HG03460 (cell line): ENCODE measurements around the gene STAM.
"Not testable (repeated sequence)": the region's sequence is repeated elsewhere in the genome, so short reads cannot be mapped to it uniquely, and the experiment has no call there.

ENCODE experiments used
- ATAC-seq: cut with Tn5 transposase; IDR thresholded peaks from one replicate; pipeline ENCODE4 v1.9.1; 2021; ENCODE audit not compliant: unreplicated experiment

STAM gene

DNA sequence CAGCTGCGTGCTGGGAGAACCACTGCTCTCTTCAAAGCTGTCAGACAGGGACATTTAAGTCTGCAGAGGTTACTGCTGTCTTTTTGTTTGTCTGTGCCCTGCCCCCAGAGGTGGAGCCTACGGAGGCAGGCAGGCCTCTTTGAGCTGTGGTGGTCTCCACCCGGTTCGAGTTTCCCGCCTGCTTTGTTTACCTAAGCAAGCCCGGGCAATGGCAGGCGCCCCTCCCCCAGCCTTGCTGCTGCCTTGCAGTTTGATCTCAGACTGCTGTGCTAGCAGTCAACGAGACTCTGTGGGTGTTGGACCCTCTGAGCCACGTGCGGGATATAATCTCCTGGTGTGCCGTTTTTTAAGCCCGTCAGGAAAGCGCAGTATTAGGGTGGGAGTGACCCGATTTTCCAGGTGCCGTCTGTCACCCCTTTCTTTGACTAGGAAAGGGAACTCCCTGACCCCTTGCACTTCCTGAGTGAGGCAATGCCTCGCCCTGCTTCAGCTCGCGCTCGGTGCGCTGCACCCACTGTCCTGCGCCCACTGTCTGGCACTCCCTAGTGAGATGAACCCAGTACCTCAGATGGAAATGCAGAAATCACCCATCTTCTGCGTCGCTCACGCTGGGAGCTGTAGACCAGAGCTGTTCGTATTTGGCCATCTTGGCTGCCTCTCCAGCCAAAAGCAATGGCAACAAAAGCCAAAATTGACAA is 78.5 kb downstream of the STAM start:
- ATAC-seq = not testable (repeated sequence)

DNA sequence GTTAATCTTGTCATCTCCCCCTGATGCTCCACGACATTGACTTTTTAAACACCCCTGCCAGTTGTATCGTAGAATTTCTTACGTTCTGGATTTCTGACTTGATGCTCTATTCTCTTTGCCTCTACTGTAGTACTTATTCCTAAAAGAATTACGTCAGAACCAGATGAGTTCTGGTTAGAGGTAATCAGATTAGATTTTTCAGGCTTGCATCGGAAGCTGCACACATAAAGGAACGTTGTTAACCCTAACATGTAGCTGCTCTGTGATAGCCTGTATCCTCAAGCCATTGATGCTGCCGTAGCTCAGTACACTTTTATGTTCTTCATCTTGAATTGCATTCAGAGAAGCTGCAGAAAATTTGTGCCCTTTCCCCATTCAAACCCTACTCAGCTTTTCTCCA is 81.8 kb downstream of the STAM start:
- no peak for ATAC-seq

DNA sequence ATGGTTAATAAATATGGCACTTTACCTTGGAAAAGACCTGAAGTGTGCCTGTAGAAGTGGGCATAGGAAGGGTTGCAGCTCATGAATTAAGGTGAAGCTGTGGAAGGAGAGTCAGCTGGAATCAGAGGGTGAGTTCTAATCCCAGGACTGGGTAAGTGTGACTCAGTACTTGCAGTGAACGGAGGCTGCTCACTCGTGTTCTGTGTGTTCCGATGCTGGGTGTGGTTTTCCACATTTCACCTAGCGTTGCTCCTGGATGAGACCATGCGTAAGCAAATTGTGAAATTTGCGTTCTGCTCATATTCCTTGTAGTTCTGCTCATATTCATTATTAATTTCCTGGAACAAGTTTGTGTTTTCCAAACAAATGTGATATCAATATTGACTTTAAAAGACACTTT is 85.7 kb downstream of the STAM start:
- ATAC-seq = no peak

DNA sequence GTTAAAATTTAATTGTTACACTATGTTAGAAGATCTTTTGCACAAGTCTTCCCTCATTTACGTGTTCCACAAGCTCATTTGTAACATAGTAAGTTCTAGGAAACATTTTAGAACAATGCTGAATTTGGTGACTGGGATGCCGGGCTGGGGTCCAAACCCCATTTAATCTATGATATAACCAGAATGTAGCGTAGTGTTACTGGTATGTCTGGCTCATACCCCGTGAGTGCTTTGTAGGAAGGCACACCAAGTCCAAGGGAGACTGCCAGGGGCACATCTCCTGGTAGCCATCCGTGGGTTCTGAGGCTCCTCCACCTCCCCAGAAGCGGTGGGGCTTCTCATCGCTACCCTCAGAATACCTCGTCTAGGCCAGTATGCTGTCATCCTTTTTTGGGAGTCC is 86.7 kb downstream of the STAM start:
- ATAC-seq = no peak

DNA sequence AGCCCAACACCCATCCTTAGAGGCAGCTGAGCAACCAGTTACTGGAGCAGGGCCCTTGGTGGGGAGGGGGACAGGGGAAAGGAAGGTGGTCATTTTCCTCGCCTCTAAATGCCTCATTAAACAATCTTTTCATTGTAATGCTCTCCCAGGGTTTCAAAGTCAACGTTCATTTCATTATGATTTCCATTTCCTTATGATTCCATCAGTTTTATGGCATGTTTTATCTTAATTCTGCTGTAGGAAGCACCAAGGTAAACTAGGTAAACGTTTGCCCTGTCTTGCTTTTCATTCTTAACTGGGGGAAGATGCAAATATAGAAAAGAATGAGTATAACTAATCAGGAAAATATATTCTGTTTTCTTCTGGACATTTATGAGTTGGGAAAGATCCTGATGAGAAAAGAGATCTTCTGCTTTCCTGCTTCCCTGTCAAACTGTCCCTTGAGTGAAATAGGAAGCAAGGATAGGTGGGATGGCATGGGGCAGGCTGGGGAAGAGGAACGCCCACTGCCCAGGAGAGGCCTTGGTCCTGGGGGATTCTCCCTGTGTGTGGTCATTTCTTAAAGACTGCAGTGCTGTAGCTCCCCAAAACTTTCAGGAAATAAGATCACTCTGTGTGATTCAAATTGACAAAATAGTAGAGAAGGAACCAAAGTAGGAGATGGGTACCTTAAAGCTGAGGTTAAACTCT is 87.5 kb downstream of the STAM start:
- ATAC-seq = no peak

DNA sequence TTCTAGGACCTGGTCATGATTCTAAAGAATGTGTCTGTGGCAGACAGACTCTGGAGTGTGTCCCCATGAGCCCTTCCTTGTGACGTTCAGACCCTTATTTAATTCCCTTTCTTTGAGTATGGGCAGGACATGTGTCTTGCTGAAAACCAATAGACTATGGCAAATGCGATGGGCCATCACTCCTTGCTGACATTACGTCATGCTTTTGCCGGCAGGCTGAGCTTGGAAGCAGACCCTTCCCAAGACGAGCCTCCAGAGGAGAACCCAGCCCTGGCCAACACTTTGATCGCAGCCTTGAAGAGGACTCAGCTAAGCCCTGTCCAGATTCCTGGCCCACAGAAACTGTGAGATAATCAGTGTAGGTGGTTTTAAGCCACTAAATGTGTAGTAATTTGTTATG is 89.7 kb downstream of the STAM start:
- no peak for ATAC-seq

DNA sequence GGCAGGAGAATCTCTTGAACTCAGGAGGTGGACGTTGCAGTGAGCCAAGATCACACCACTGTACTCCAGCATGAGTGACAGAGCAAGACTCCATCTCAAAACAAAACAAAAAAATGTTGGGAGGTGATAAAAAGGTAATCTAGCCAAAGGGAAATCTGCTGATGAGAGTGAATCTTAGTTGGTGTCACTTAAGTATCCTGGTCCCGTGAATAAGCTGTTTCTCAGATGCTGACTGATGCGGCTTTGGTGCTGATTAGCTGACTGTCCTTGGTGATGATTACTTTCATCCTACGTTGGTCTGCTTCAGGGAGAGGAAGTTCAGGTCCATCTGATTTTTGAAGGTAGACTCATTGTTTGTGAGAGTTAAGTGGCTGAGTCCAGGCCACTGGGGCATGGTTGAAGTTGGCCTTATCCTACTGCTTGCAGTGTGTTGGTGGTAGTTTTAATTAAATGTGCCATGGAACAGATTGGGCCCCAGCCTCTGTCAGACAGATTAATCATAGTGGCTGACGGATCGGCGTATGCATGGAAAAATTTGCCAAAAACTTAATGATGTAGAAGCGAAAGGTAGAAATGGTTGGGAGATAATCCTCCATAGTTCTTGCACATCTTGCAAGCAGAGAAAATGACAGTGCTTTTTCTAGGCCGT is 90.6 kb downstream of the STAM start:
- no peak for ATAC-seq

DNA sequence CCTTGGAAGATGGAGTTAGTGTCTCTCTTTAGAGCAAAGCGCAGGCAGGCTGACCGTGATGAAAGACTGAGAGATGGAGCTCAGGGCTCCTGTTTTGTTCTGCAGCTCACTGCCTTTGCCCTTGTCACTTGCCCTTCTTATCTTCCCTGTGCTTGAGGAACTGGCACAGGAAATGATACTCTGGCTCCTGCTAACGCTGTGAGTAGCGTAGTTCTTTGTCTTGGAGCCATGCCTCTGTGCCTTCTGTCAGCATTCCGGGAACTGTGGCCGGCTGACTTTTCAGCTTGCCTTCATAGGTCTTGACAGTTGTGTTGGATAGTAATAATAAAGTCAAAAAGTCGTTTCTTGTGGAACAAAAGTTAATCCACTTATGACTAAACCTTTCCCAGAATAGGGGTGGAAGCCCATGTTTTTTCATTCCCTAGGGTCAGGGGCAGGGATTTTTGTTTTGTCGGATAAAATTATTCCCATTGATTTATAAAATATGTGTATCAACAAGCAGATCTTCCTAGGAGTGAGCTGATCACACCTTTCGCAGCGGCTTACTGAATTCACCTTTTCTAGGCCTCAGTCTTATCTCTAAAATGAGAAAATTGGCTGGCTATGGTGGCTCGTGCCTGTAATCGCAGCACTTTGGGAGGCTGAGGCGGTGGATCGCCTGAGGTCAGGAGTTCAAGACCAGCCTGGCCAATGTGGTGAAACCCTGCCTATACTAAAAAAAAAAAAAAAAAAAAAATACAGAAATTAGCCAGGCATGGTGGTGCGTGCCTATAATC is 91.4 kb downstream of the STAM start:
- ATAC-seq = no peak

DNA sequence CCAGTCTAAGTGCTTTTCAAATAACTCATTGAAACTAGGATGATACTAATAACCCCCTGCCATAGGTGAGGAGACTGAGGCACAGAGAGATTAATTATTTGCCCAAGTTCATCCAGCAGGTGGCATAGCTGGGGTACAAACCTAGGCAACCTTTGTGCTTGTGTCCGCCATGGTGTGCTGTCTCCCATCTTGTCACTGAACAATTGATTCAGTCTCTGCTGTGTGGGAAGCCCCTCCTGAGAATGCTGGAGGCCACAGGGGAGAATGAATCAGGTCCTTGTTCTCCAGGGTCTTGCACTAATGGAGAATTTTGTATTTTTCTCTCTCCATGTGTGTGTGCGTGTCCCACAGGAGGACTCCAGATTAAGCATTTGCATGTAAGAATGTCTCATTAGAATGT is 92.3 kb downstream of the STAM start:
- ATAC-seq = no peak

DNA sequence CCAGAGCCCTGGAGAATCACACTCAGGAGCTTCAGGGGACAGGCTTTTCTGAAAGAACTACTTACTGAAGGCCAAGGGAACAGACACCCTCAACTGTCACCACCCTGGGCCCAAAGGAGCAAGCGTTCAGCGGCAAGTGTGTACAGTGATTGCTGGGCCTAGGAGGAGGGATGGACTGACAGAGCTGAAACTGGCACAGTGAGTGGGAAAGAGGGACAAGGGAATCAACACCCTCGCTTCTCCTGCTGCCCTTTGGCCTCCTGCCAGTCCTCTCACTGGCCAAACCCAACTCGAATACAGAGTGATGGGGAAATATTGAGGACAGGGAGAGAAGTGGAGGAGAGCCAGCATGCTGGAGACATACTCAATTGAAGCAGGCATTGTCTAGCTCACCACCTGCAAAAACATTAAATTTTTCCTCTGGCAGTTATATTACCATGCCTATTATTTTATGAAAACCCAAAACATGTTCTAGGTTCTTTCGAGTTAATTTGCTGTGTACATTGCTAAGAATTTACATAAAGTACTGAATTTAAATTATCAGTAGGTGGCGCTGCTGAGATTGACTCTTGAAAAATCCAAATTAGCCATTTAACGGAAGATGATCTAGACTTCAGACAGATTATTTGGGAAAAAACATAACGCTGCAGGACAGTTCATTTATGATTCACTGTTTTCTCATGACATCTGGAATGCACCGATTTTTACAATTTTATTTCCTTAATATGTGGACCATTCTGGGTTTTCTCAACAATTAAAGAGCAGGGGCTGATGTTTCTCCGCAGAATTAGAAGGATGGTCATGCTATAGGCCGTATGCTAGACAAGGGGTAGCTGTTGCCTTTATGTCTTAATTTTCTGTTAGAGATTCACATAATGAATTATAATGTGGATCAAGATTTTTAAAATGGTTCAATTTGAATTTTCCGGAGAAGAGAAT is 93.3 kb downstream of the STAM start:
- no peak for ATAC-seq

DNA sequence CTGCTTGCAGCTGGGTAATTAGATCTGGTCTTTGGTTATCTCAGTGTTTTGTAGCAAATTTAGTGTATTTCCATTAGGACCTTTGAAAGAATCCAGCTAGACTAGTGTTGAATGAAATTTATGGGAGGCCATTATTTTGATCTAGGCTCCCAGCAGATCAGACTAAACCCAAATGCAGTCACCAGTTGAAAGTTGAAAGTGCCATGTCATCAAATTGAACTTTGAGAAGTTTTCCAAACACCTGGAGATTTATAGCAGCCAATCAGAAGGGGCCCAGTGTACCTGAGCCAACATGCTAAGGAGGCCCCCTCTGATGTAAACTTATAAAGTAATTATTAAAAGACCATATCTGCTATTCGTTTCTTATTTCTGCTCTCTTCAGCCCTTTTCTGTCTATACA is 96.7 kb downstream of the STAM start:
- no peak for ATAC-seq

DNA sequence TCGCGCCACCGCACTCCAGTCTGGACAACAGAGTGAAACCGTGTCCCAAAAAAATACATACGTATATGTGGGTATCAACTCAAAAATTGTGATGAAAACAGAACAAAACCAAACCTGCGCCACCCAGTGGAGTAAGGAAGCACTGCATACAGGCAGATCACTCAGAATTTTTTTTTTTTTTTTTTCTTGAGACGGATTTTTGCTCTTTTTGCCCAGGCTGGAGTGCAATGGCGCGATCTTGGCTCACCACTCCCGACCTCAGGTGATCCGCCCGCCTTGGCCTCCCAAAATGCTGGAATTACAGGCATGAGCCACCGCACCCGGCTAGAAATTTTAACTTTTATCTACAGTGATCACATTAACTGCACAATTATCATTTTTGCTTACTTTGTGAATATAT is 99.0 kb downstream of the STAM start:
- ATAC-seq = peak; percentile 70

DNA sequence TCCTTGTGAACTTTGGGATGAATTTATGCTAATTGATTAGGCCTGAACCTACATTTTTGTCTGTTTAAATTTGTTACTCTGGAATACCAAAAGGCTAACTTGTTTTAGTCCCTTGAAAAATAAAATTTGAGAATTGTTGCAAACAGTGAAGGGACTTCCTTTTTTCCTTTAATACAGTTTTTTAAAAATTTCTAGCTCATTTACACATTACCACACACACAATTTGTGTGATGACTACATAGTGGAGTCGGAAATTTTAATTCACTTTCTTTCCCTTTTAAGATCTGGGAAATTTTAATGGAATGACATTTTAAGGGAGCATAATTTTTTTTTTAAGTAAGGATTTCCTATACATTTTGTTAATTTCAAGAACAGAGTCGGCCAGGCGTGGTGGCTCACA is 99.5 kb downstream of the STAM start:
- no peak for ATAC-seq

DNA sequence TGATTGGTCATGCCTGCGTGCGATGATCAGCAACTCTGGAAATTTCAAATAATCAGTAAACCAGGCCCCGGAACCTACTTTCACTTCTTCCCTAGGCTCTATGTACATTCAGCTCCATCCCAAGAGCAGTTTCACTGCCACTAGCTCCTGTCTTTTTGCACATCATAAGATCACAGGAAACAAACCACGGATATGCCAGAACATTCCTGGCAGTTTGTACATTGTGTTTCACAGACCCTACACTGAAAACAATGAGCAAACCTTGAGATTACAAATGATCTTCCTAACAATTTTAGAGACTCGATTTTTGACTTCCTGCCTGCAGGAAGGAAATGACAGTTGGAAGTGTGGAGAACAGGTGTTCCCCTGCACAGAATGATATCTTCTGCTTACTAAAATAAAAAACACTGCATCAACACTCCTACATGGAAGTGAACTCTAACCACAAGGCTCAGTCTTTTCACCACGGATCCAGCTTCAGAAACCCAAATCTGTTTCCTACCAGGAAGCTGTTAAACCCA is 100.5 kb downstream of the STAM start:
- no peak for ATAC-seq

DNA sequence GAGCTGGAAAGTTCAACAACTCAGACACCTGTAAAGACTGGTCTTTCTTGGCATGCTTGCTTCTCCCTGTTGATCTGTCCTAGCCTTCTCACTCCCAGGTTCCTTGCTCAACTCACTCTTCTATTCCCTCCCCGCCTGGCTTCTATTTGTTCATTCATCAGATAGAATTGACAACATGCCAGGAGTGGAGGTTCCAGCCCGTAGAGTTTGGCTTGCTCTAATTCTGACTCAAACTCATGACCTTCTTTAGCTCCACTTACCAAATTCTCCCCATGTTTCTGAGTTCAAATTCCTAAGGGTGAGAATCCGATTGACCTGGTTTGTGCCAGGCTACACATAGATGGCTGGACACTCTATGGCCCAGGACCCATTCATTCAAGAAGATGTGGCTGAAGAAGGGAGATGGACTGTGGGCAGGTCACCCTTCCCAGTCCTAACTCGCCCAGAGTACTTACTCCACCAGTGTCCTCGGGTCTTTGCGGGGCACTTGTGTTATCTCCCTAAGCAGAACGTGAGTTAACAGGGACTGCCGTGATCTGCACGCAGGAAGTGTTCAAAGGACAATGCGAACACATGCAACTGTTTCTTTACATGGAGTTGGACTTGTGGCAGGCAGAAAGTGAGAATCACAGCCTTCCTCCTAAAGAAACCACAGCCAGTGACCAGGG is 104.1 kb downstream of the STAM start:
- no peak for ATAC-seq

DNA sequence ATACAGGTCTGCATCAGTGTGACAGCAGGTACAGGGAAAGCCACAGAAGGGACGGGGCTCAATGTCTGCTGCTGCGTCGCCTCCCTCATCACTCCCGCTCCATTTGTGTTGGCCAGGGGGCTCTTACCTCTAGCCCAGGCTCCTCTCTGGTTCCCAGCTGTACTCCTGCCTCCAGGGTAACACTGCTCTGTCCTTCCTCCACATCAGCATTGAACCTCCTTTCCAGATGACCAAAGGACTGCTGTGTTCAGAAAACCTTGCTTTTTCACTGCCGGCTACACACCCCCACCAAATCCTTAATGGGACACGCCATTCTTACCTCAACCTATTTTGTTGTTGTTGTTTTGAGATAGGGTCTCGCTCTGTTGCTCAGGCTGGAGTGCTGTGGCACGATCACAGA is 105.9 kb downstream of the STAM start:
- ATAC-seq = no peak

DNA sequence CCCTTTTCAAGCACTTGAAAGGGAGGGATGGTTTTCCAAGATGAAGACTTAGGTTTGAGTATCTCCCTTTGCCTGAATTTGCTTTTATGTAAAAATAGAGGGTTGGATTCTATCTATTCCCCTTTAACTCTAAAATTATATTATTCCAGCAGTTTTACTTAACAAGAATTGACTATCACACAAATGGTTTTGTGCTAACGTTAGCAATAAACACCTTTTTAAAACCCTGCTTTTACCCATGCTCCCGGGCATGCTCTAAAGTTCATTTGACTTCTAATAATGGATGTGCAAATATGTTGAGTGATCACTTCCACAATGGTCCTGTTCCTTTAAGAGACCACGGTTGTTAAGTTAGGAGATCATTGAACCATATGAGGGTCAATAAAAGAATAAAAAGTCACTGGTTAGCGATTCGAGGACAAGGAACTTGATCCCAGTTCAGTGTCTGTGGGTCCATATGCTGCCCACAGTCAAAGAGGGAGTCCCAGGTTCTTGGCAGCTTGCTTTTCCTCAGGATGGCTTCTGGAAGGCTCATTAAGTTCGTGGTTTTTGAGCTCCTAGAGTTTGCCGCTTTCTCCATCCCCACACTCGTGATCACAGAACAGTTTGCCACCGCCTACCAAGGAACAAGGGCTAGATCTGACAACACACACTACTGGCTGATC is 108.0 kb downstream of the STAM start, which contains the start of gene TMEM236:
Gene TMEM236, plus strand, starts transcription at position 421 of the 665 bp plus-strand sequence. Its CDS starts 95 bp downstream, at position 516.
- ATAC-seq = no peak

DNA sequence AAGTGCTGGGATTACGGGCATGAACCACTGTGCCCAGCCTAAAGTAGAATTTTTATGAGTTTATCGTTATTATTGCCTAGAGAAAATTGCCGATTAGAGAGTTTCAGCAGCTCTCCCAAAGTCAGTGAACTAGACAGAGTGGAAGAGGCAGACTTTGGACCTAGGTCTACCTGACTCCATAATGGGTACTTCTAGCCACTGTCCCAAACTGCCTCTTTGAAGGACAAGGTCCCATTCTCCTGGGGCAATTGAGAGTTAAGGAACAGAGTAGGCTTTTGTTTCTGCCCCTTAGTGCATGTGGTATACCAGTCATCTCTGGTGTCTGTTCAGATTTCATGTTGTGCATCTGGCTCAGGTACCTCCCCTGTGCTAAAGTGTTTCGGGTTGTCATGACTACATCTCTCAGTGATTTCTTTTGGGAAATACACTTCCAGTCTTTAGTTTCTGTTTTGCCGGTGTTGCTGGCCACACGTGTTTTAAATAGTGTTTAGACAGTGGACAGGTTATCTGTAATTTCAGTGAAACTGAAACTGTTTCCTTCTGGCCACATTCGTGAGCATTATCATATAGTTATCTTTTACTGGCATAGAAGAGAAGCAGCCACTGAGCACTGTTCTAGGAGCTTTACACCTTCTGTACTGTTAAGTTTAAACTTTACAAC is 112.7 kb downstream of the STAM start:
- ATAC-seq = peak; percentile 93

DNA sequence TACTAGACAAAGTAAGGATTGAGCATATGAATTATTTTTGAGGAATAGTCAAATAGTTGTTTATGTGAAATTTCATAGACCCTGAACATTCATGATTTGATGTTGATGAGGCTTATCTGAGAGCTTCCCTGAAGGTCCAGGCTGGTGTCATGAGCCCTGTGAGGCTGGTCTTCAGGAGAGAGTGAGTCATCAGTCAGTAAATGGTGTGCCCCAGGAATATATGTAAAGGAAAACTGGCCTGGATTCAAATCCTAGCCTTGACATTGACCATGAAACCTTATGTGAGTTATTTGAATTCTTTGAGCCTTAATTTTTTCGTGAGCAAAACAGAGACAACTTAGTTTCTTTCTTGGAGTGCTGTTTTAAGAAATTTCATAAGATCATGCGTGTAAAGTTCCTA is 114.2 kb downstream of the STAM start:
- ATAC-seq = no peak
